H9 (cell line): Measurements from ENCODE around the gene ITSN1. TPM values are rescaled to one million over a fixed set of nuclear protein-coding genes. Genes with fewer than 3 reads are reported as not detected.

Experiments used
- DNase-seq: peaks from one replicate; pipeline ENCODE4 v3.0.0-alpha.2; 2017
- H2AFZ ChIP-seq: one replicate; pipeline ENCODE4 v1.6.1; 2013; ENCODE audit warnings: mild to moderate bottlenecking, low read length, control low read depth, moderate library complexity
- H2AK5ac ChIP-seq: 2 replicates; pipeline ENCODE4 v1.6.1; 2013; ENCODE audit warnings: low read length, control low read depth, mixed read lengths; ENCODE audit not compliant: insufficient read length
- H2BK120ac ChIP-seq: one replicate; pipeline ENCODE4 v1.6.1; 2013; ENCODE audit warnings: low read depth, mild to moderate bottlenecking, low read length, control low read depth, inconsistent platforms; ENCODE audit not compliant: poor library complexity, severe bottlenecking
- H2BK12ac ChIP-seq: 2 replicates; pipeline ENCODE4 v1.6.1; 2013; ENCODE audit warnings: low read length, control low read depth, mixed read lengths, low read depth; ENCODE audit not compliant: insufficient read length
- H2BK15ac ChIP-seq: 2 replicates; pipeline ENCODE4 v1.6.1; 2013; ENCODE audit warnings: low read depth, low read length, control low read depth
- H2BK20ac ChIP-seq: one replicate; pipeline ENCODE4 v1.6.1; 2013; ENCODE audit warnings: low read depth, mild to moderate bottlenecking, low read length, control low read depth, inconsistent platforms; ENCODE audit not compliant: poor library complexity, severe bottlenecking
- H2BK5ac ChIP-seq: 2 replicates; pipeline ENCODE4 v1.6.1; 2013; ENCODE audit warnings: low read length, control low read depth, mixed read lengths; ENCODE audit not compliant: insufficient read length
- H3K14ac ChIP-seq: 2 replicates; pipeline ENCODE4 v1.6.1; 2013; ENCODE audit warnings: low read length, control low read depth; ENCODE audit not compliant: insufficient read depth
- H3K18ac ChIP-seq: 2 replicates; pipeline ENCODE4 v1.6.1; 2013; ENCODE audit warnings: low read depth, mild to moderate bottlenecking, mixed read lengths, low read length, control low read depth; ENCODE audit not compliant: insufficient read length
- H3K23ac ChIP-seq: 2 replicates; pipeline ENCODE4 v1.6.1; 2013; ENCODE audit warnings: low read length, control low read depth, mixed read lengths, low read depth; ENCODE audit not compliant: insufficient read length
- H3K23me2 ChIP-seq: 2 replicates; pipeline ENCODE4 v1.6.1; 2013; ENCODE audit warnings: low read depth, mild to moderate bottlenecking, mixed read lengths, low read length, control low read depth; ENCODE audit not compliant: insufficient read length, poor library complexity, severe bottlenecking
- H3K27ac ChIP-seq: 2 replicates; pipeline ENCODE4 v1.5.1; 2013; ENCODE audit warnings: low read length, control low read depth, mixed read lengths, low read depth; ENCODE audit not compliant: insufficient read length
- H3K27me3 ChIP-seq: 2 replicates; pipeline ENCODE4 v1.6.1; 2013; ENCODE audit warnings: low read length, control low read depth, inconsistent platforms; ENCODE audit not compliant: insufficient read depth
- H3K4ac ChIP-seq: 2 replicates; pipeline ENCODE4 v1.6.1; 2013; ENCODE audit warnings: low read depth, mild to moderate bottlenecking, control low read depth, inconsistent platforms, low read length, moderate library complexity
- H3K4me1 ChIP-seq: 2 replicates; pipeline ENCODE4 v1.6.1; 2013; ENCODE audit warnings: low read length, control low read depth, inconsistent platforms; ENCODE audit not compliant: insufficient read depth
- H3K4me2 ChIP-seq: 2 replicates; pipeline ENCODE4 v1.6.1; 2013; ENCODE audit warnings: low read length, control low read depth, mixed read lengths; ENCODE audit not compliant: insufficient read length, insufficient read depth
- H3K56ac ChIP-seq: 2 replicates; pipeline ENCODE4 v1.6.1; 2013; ENCODE audit warnings: low read depth, mild to moderate bottlenecking, mixed read lengths, low read length, control low read depth; ENCODE audit not compliant: insufficient read length
- H3K79me1 ChIP-seq: 2 replicates; pipeline ENCODE4 v1.6.1; 2013; ENCODE audit warnings: low read depth, mild to moderate bottlenecking, moderate library complexity, low read length, control low read depth, inconsistent platforms; ENCODE audit not compliant: insufficient read depth, poor library complexity, severe bottlenecking
- H3K79me2 ChIP-seq: 2 replicates; pipeline ENCODE4 v1.6.1; 2013; ENCODE audit warnings: low read length, control low read depth, inconsistent platforms; ENCODE audit not compliant: insufficient read depth
- H3K9ac ChIP-seq: 2 replicates; pipeline ENCODE4 v1.6.1; 2013; ENCODE audit warnings: low read length, control low read depth, mixed read lengths; ENCODE audit not compliant: insufficient read length; ENCODE audit errors: extremely low read depth
- H3K9me3 ChIP-seq: one replicate; pipeline ENCODE4 v1.6.1; 2013; ENCODE audit warnings: low read depth, low read length, inconsistent platforms; ENCODE audit not compliant: control insufficient read depth
- H3T11ph ChIP-seq: one replicate; pipeline ENCODE4 v1.6.1; 2013; ENCODE audit warnings: mild to moderate bottlenecking, low read length, control low read depth, inconsistent platforms
- H4K20me1 ChIP-seq: one replicate; pipeline ENCODE4 v1.6.1; 2013; ENCODE audit not compliant: control insufficient read depth, insufficient read length, insufficient read depth
- H4K5ac ChIP-seq: 2 replicates; pipeline ENCODE4 v1.6.1; 2013; ENCODE audit warnings: low read depth, mild to moderate bottlenecking, mixed read lengths, low read length, control low read depth; ENCODE audit not compliant: insufficient read length
- H4K8ac ChIP-seq: replicated peaks from 2 replicates; pipeline ENCODE4 v1.6.1; 2013; ENCODE audit warnings: low read length, control low read depth, mixed read lengths, low read depth; ENCODE audit not compliant: insufficient read length
- H4K91ac ChIP-seq: 2 replicates; pipeline ENCODE4 v1.6.1; 2013; ENCODE audit warnings: low read depth, mild to moderate bottlenecking, moderate library complexity, mixed read lengths, low read length, control low read depth; ENCODE audit not compliant: insufficient read length
- H3K27ac Mint-ChIP-seq, 3 experiments: 2 replicates in 2 of 3; 3 replicates in 1 of 3; pipeline ENCODE4 v1.8.0; 2020 to 2021; ENCODE audit warnings: mixed read lengths in 3 of 3, mild to moderate bottlenecking in 1 of 3, moderate library complexity in 1 of 3
- H3K27me3 Mint-ChIP-seq: 2 replicates; pipeline ENCODE4 v1.8.0; 2021; ENCODE audit warnings: low read depth, mild to moderate bottlenecking, moderate library complexity, mixed read lengths
- H3K36me3 Mint-ChIP-seq, 3 experiments: 2 replicates in 2 of 3; 3 replicates in 1 of 3; pipeline ENCODE4 v1.8.0; 2020 to 2021; ENCODE audit warnings: low read depth in 3 of 3, mixed read lengths in 3 of 3; ENCODE audit not compliant: insufficient read depth in 1 of 3
- H3K4me1 Mint-ChIP-seq, 2 experiments: 2 replicates each; pipeline ENCODE4 v1.8.0; 2020; ENCODE audit warnings: mixed read lengths in 2 of 2
- H3K4me3 Mint-ChIP-seq, 2 experiments: 2 replicates in 1 of 2; 3 replicates in 1 of 2; pipeline ENCODE4 v1.8.0; 2020 to 2021; ENCODE audit warnings: mild to moderate bottlenecking in 2 of 2, mixed read lengths in 2 of 2, moderate library complexity in 1 of 2
- H3K9me3 Mint-ChIP-seq, 2 experiments: 2 replicates in 1 of 2; 3 replicates in 1 of 2; pipeline ENCODE4 v1.8.0; 2020; ENCODE audit warnings: mild to moderate bottlenecking in 2 of 2, mixed read lengths in 2 of 2, moderate library complexity in 1 of 2
- WGBS: extraction: QIAGEN DNeasy Blood & Tissue Kit; methylation state at CpG from one replicate; pipeline ENCODE4 v1.1.7; 2013; ENCODE audit warnings: missing lambda C conversion rate, low lambda C conversion rate, mixed read lengths; ENCODE audit not compliant: insufficient read length; ENCODE audit errors: extremely low coverage; 5-methylcytosine and 5-hydroxymethylcytosine counted together
- total RNA-seq: library from RNA; stranded (reverse); gene quantifications from 2 replicates; pipeline ENCODE4 v1.2.1, GENCODE V29; 2021
- TF ChIP-seq, protein P1 (sequence below): fragments of 200-600 bp; sonication (generic); conservative IDR thresholded peaks from 3 replicates; pipeline ENCODE4 v1.8.0; 2021; ENCODE audit warnings: antibody characterized with exemption, mild to moderate bottlenecking

ITSN1 gene
- total RNA-seq, 1 experiment from 2014 or later = 94.2 TPM

DNA sequence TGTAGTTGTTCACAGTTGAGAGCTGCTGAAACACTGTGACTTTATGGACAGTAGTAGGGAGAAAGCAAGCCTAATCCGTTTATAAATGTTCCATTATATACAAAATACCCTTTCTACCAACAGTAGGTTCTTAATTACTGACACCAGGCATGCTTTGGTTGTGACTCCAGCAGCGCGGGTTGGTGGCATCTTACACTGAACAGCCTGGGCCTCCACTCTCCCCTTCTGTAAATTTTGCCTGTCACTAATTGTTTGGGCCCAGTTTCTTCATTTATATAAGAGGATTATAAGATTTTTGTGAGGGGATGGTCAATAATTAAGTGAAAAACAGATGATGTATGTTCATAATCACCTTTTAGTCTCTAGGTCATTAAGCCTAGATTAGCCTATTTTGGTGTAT, 58.2 kb downstream of the ITSN1 start:
- no peaks in the 10 kb centered on the region for H3K27me3 ChIP-seq
- H3K14ac ChIP-seq = no peak overlapping the region
- no peaks in the 10 kb centered on the region for H3K27me3 Mint-ChIP-seq
- H3K23me2 ChIP-seq = no peaks in the 10 kb centered on the region
- peaks cover 12% of the 10 kb centered on the region for H3K79me1 ChIP-seq
- no peak overlapping the region for H4K5ac ChIP-seq
- H3K4me1 ChIP-seq = no peaks in the 10 kb centered on the region; the same call in 1 of the 2 replicates
- no peak overlapping the region for H2BK12ac ChIP-seq
- WGBS = no CpG with 5 or more reads among the region's 3 CpGs
- no peak overlapping the region for H2AFZ ChIP-seq
- H2BK5ac ChIP-seq = no peak overlapping the region
- no peak overlapping the region for H2BK120ac ChIP-seq
- H3T11ph ChIP-seq = no peak overlapping the region
- H3K36me3 Mint-ChIP-seq = peaks cover 0 to 4% (median 1%) of the 10 kb centered on the region in 3 experiments; a peak in 1 of 7 replicates
- TF ChIP-seq, protein P1, sequence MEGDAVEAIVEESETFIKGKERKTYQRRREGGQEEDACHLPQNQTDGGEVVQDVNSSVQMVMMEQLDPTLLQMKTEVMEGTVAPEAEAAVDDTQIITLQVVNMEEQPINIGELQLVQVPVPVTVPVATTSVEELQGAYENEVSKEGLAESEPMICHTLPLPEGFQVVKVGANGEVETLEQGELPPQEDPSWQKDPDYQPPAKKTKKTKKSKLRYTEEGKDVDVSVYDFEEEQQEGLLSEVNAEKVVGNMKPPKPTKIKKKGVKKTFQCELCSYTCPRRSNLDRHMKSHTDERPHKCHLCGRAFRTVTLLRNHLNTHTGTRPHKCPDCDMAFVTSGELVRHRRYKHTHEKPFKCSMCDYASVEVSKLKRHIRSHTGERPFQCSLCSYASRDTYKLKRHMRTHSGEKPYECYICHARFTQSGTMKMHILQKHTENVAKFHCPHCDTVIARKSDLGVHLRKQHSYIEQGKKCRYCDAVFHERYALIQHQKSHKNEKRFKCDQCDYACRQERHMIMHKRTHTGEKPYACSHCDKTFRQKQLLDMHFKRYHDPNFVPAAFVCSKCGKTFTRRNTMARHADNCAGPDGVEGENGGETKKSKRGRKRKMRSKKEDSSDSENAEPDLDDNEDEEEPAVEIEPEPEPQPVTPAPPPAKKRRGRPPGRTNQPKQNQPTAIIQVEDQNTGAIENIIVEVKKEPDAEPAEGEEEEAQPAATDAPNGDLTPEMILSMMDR = no peak
- H3K4me2 ChIP-seq = no peak overlapping the region
- peaks cover 35 to 40% of the 10 kb centered on the region in 2 experiments for H3K4me1 Mint-ChIP-seq
- no peak overlapping the region for H4K8ac ChIP-seq
- no peak overlapping the region for H3K56ac ChIP-seq
- no peak overlapping the region for H3K4ac ChIP-seq
- H3K27ac ChIP-seq = no peak overlapping the region
- H4K20me1 ChIP-seq = no peaks in the 10 kb centered on the region
- H3K18ac ChIP-seq = no peak overlapping the region
- no peak for DNase-seq
- no peak overlapping the region for H2BK20ac ChIP-seq
- peak overlapping the region in 1 of 3 experiments; percentile 5; a peak in 2 of 7 replicates for H3K27ac Mint-ChIP-seq
- H4K91ac ChIP-seq = no peak overlapping the region
- H3K9me3 ChIP-seq = no peaks in the 10 kb centered on the region
- H3K23ac ChIP-seq = no peak overlapping the region
- no peaks in the 10 kb centered on the region for H3K9me3 Mint-ChIP-seq
- H2BK15ac ChIP-seq = no peak overlapping the region
- peaks cover 6% of the 10 kb centered on the region; the same call in 1 of the 2 replicates for H3K79me2 ChIP-seq
- H3K4me3 Mint-ChIP-seq = no peak overlapping the region
- H2AK5ac ChIP-seq = no peak overlapping the region
- H3K9ac ChIP-seq = no peak overlapping the region
